ENCODE results near the gene SCG3.

SCG3 gene

GRCh38 chr15:51731549-51732267 is 50.4 kb downstream of the SCG3 start:
- no peak for DNase-seq

GRCh38 chr15:51732646-51733045 is 51.3 kb downstream of the SCG3 start:
- DNase-seq, result no peak

- DNase-seq, result peak; percentile 48
Measured at GRCh38 chr15:51735228-51736010, 54.1 kb downstream of the SCG3 start.

GRCh38 chr15:51736069-51736468 is 54.8 kb downstream of the SCG3 start:
- DNase-seq, result peak; percentile 10

- peak; percentile 67 for DNase-seq
Measured at GRCh38 chr15:51736751-51737521, 55.6 kb downstream of the SCG3 start.

GRCh38 chr15:51737522-51738305 is 56.4 kb downstream of the SCG3 start, which contains the start of gene LYSMD2:
TSS of gene LYSMD2 (minus strand) at chr15:51737655. CDS start at chr15:51737622, 33 bp downstream.
- DNase-seq, result peak; percentile 61

- no peak for DNase-seq
Measured at GRCh38 chr15:51738553-51738952, 57.2 kb downstream of the SCG3 start.

GRCh38 chr15:51739061-51739712 is 57.9 kb downstream of the SCG3 start:
- DNase-seq, result no peak

- DNase-seq, result no peak
Measured at GRCh38 chr15:51749307-51749706, 68.0 kb downstream of the SCG3 start.

GRCh38 chr15:51750186-51750585 is 68.9 kb downstream of the SCG3 start:
- no peak for DNase-seq

- DNase-seq, result peak; percentile 57
Measured at GRCh38 chr15:51750792-51751696, 69.7 kb downstream of the SCG3 start, which contains the start of gene TMOD2. TSS of gene TMOD2 (plus strand) at chr15:51751597. CDS start at chr15:51766442, 14,845 bp downstream.

- peak; percentile 66 for DNase-seq
Measured at GRCh38 chr15:51751697-51752683, 70.7 kb downstream of the SCG3 start.

- no peak for DNase-seq
Measured at GRCh38 chr15:51752888-51753287, 71.6 kb downstream of the SCG3 start.

- no peak for DNase-seq
Measured at GRCh38 chr15:51754267-51754666, 73.0 kb downstream of the SCG3 start.

GRCh38 chr15:51755790-51756189 is 74.5 kb downstream of the SCG3 start:
- no peak for DNase-seq

- no peak for DNase-seq
Measured at GRCh38 chr15:51756482-51756881, 75.2 kb downstream of the SCG3 start.

- peak; percentile 62 for DNase-seq
Measured at GRCh38 chr15:51757450-51757849, 76.1 kb downstream of the SCG3 start.

GRCh38 chr15:51758645-51759044 is 77.3 kb downstream of the SCG3 start:
- peak; percentile 82 for DNase-seq

- peak; percentile 24 for DNase-seq
Measured at GRCh38 chr15:51759557-51760070, 78.3 kb downstream of the SCG3 start.

Data from NCI-H82 (cell line).